Breast epithelium (tissue), 3 donors: ENCODE results near the gene DKKL1.

ENCODE experiments used
- POLR2A ChIP-seq: fragments of 450-650 bp; IDR thresholded peaks from one replicate; pipeline ENCODE4 v1.6.1; 2016; ENCODE audit warnings: antibody characterized with exemption, mild to moderate bottlenecking, moderate library complexity
- TF ChIP-seq, protein P1 (sequence below), 3 donors: fragments of 450-650 bp; IDR thresholded peaks; one replicate each; pipeline ENCODE4 v1.5.1; 2016 to 2017; ENCODE audit warnings: antibody characterized with exemption in 3 of 3, mild to moderate bottlenecking in 3 of 3, moderate library complexity in 3 of 3

DNA sequence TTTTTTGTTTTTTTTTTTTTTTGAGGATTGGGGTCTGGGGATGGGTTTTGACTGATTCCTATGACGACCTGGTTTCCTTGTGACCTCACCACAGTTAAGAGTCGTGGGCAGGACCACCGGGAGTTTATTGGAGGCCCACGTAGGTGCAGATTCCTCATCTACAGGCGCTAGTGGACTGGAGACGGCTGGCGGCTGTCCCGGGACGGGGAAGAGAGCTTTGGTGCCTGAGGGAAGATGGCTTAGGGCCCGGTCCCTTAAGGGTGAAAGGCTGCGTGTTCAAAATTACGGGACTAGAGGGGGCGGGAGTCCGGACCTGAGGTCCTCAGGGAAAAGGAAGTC is 779 bp upstream of the DKKL1 start:
- TF ChIP-seq, protein P1, sequence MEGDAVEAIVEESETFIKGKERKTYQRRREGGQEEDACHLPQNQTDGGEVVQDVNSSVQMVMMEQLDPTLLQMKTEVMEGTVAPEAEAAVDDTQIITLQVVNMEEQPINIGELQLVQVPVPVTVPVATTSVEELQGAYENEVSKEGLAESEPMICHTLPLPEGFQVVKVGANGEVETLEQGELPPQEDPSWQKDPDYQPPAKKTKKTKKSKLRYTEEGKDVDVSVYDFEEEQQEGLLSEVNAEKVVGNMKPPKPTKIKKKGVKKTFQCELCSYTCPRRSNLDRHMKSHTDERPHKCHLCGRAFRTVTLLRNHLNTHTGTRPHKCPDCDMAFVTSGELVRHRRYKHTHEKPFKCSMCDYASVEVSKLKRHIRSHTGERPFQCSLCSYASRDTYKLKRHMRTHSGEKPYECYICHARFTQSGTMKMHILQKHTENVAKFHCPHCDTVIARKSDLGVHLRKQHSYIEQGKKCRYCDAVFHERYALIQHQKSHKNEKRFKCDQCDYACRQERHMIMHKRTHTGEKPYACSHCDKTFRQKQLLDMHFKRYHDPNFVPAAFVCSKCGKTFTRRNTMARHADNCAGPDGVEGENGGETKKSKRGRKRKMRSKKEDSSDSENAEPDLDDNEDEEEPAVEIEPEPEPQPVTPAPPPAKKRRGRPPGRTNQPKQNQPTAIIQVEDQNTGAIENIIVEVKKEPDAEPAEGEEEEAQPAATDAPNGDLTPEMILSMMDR (IDR thresholded peaks at IDR 0.05): no peak
- TF ChIP-seq POLR2A: no peak
